Measurements from ENCODE around the gene MEF2C. TPM values are rescaled to one million over a fixed set of nuclear protein-coding genes. Genes with fewer than 3 reads are reported as not detected.
A peak's percentile ranks its signal among the peaks of the same experiment; 100 is the strongest.

The MEF2C gene
- total RNA-seq, 4 donors from 2014 or later, result 17.3 to 58.0 (median 23.5) TPM

DNA sequence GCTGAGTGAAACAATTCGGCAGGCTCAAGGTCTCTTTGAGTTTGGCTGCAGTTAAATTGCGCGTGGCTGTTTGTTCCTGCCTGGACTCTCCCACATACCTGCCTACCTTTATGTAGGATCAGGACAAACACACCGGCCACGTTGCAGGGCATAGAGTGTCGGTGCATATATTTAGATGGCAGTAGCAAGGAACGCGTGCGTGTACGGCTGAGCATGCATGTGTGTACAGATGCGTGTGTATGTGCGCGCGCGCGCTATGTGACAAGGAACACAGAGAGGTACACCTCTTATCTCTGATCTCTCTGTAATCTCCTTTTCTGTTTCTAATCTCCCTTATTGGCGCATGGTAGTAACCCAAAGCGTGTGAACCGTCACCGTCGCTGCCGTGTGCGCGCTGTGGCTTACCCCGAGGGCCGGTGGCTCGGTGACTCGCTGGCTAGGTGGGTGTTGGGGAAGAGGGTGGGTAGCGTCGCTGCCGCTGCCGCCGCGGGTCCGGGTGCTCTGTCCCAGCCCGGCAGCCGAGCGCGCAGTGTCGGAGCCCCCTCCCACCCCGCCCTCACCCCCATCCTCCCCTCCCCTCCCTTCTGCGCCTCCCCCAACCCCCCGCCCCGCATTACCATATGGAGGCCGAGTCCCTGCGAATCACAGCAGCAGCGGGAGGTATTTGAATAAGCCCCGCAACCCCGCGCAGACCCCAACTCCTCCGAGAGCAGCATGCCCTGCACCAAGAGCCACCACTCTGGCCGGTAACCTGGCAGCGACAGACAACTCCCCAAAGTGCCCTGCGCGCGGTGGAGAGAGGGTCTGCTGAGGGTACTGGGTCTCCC, 204.8 kb downstream of the MEF2C start:
- no peak for DNase-seq
- in situ Hi-C loops (cut with MboI; ENCODE audit: low pct_ligation_motif_present in 1 of 4, low pct_unique_long_range_greater_than_20kb in 1 of 4, low sequenced_read_pairs in 3 of 4), result loop anchor here in 1 of 4 donors (25.0 kb wide), 1 partner anchor 1266 kb away; the partner anchor contains the start of gene CCNH
- intact Hi-C loops (cut with DNase I; ENCODE audit: low total_unique reads), result no loop called here
- no peaks in the 10 kb centered on the region for H3K36me3 ChIP-seq
- H3K9me3 ChIP-seq, result no peaks in the 10 kb centered on the region
- no peak overlapping the region for H3K27ac ChIP-seq
- H3K27me3 ChIP-seq, result peaks cover 98% of the 10 kb centered on the region
- TF ChIP-seq, protein P1, sequence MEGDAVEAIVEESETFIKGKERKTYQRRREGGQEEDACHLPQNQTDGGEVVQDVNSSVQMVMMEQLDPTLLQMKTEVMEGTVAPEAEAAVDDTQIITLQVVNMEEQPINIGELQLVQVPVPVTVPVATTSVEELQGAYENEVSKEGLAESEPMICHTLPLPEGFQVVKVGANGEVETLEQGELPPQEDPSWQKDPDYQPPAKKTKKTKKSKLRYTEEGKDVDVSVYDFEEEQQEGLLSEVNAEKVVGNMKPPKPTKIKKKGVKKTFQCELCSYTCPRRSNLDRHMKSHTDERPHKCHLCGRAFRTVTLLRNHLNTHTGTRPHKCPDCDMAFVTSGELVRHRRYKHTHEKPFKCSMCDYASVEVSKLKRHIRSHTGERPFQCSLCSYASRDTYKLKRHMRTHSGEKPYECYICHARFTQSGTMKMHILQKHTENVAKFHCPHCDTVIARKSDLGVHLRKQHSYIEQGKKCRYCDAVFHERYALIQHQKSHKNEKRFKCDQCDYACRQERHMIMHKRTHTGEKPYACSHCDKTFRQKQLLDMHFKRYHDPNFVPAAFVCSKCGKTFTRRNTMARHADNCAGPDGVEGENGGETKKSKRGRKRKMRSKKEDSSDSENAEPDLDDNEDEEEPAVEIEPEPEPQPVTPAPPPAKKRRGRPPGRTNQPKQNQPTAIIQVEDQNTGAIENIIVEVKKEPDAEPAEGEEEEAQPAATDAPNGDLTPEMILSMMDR (IDR thresholded peaks at IDR 0.05), result no peak
- no peak for TF ChIP-seq POLR2AphosphoS5 (IDR thresholded peaks at IDR 0.05)
- no peak for TF ChIP-seq POLR2A (IDR thresholded peaks at IDR 0.05)
- no peak for TF ChIP-seq EP300 (IDR thresholded peaks at IDR 0.05; ENCODE audit: low read depth)
- H3K4me1 ChIP-seq, result peaks cover 8 to 34% (median 31%) of the 10 kb centered on the region in 4 donors
- 0 to 23% methylated on average over 3 to 40 of the region's 56 CpGs for WGBS, 2 donors (ENCODE audit: low coverage in 1 of 2)
- H3K4me3 ChIP-seq, result no peak overlapping the region

DNA sequence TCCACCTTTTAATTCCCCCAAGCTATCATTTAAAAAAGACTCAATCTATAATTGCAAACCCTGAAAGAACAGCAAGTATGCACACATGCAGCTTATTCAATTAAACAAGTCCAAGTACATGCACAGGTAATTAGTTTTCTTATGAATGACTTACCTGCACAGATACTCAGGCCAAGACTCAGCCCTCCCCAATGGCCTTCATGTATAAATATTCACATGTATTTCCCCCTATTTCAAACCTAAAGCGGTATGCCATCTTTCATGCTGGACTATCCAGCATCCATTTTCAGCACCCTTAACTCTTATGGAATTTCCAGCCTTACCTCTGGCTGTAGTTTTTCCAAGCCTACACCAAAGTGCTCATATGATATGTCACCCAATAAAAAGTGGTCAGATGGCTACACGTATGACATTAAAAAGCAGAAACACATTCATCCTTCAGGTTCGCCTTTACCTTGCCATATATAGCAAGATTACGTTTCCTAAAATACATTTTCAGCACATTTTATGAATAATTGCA, 205.5 kb downstream of the MEF2C start:
- intact Hi-C loops (cut with DNase I; ENCODE audit: low total_unique reads) (no loop called here), in situ Hi-C loops (cut with MboI; ENCODE audit: low pct_ligation_motif_present in 1 of 4, low pct_unique_long_range_greater_than_20kb in 1 of 4, low sequenced_read_pairs in 3 of 4) (loop anchor here in 1 of 4 donors (25.0 kb wide), 1 partner anchor 1265 kb away; the partner anchor contains the start of gene CCNH)

DNA sequence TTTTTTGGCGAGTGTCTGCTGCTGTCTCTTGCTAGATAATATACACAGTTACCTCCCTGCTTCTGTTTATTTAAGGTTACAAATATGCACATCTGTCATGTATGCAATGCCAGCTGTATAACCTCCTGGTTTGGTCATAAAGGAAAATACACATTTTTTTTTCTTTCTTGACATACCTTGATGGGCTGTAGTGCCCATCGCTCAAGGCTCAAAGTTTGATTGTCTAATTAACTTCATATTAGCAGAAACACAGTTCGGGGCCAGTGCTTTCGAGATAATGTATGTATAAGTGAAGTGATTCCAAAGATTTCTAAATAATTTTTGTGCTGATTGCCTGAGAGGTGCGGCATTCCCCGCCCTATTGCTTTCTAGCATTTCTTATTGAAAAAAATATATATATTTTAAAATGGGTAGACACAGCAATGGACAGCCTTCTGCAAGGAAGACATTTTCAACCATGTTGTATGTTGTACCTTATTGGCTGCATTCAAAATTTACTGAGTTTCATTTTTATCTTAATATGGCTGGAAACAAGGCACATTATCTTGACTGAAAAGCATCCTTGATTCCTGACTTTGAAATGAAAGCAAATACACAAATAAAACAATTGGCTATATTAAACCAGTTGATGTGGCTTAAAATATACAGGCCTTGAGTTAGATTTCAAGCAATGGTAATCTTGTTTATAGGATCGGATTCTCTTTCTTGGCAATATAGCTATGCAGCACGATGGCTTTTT, 206.2 kb downstream of the MEF2C start:
- 29 to 31% methylated on average over 8 of the region's 8 CpGs for WGBS, 2 donors (ENCODE audit: low coverage in 1 of 2)
- peaks cover 98% of the 10 kb centered on the region for H3K27me3 ChIP-seq
- no peaks in the 10 kb centered on the region for H3K36me3 ChIP-seq
- H3K4me1 ChIP-seq, result peaks cover 8 to 34% (median 31%) of the 10 kb centered on the region in 4 donors
- intact Hi-C loops (cut with DNase I; ENCODE audit: low total_unique reads), result no loop called here
- H3K4me3 ChIP-seq, result no peak overlapping the region
- H3K27ac ChIP-seq, result no peak overlapping the region
- DNase-seq, result no peak
- in situ Hi-C loops (cut with MboI; ENCODE audit: low pct_ligation_motif_present in 1 of 4, low pct_unique_long_range_greater_than_20kb in 1 of 4, low sequenced_read_pairs in 3 of 4), result loop anchor here in 1 of 4 donors (25.0 kb wide), 1 partner anchor 1265 kb away; the partner anchor contains the start of gene CCNH
- no peaks in the 10 kb centered on the region for H3K9me3 ChIP-seq
- no peak for TF ChIP-seq POLR2A (IDR thresholded peaks at IDR 0.05)

More for the DNA sequence above, 205.5 kb downstream of the MEF2C start:
- Histone ChIP-seq H3K4me1 (peaks cover 8 to 34% (median 31%) of the 10 kb centered on the region in 4 donors), H3K36me3 (no peaks in the 10 kb centered on the region), H3K9me3 (no peaks in the 10 kb centered on the region), H3K27ac (no peak overlapping the region), H3K4me3 (no peak overlapping the region), H3K27me3 (peaks cover 98% of the 10 kb centered on the region)
- TF ChIP-seq, protein P1 (IDR thresholded peaks at IDR 0.05), result no peak
- no peak for TF ChIP-seq POLR2AphosphoS5 (IDR thresholded peaks at IDR 0.05)
- no peak for TF ChIP-seq POLR2A (IDR thresholded peaks at IDR 0.05)
- no peak for TF ChIP-seq EP300 (IDR thresholded peaks at IDR 0.05; ENCODE audit: low read depth)
- DNase-seq, result no peak
- WGBS, 2 donors (ENCODE audit: low coverage in 1 of 2), result 22 to 32% methylated on average over 3 to 4 of the region's 4 CpGs

DNA sequence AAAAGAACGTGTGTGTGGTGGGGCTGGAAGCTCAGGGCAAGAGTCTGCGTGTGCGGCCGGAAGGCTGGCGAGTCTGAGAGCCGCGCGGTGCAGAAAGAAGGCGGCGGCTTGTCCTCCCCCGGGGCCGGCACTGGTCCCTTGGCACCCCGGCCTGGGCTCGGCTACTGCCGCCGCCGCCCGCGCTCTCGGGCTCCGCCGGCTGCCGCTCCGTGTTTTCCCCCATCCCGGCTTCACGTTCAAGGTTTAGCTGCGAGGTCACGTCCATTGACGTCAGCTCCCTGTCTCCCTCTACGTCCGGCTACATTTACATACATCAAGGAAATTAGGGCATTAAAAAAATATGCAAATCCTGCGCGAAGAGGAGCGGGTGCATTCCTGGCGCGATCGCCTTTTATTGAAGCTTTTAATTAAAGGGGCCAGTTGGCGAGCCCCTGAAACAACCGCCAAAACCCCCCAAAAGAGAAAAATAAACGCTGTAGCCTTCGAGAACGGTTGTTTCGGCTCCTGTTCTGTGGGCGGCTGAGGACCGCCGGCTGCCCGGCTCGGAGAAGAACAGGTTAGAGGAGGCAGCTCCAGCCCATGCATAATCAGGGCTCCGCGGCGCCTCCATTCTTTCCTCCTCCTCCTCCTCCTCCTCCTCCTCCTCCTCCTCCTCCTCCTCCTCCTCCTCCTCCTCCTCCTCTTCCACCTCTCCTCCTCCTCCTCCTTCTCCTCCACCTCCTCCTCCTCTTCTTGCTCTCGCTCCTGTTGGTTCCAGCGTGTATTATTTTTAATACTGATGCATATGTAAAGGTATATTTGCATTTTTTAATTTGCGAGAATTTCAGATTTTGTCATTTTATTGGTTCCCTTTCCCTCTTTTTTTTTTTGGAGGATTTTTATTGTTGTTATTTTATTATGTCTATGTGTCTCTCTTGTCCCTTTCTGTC, 207.0 kb downstream of the MEF2C start:
- DNase-seq, result peak; percentile 59
- WGBS, 2 donors (ENCODE audit: low coverage in 1 of 2), result 1 to 2% methylated on average over 23 to 54 of the region's 54 CpGs
- peak overlapping the region in 2 of 4 donors; percentile 14 to 41 for H3K27ac ChIP-seq
- H3K36me3 ChIP-seq, result no peaks in the 10 kb centered on the region
- peak overlapping the region; percentile 1 to 55 (median 30) for H3K4me3 ChIP-seq
- in situ Hi-C loops (cut with MboI; ENCODE audit: low pct_ligation_motif_present in 1 of 4, low pct_unique_long_range_greater_than_20kb in 1 of 4, low sequenced_read_pairs in 3 of 4), result loop anchor here in 1 of 4 donors (25.0 kb wide), 1 partner anchor 1264 kb away; the partner anchor contains the start of gene CCNH
- H3K4me1 ChIP-seq, result peaks cover 8 to 34% (median 31%) of the 10 kb centered on the region in 4 donors
- intact Hi-C loops (cut with DNase I; ENCODE audit: low total_unique reads), result no loop called here
- TF ChIP-seq POLR2AphosphoS5 (IDR thresholded peaks at IDR 0.05) (peak in 1 of 3 donors; percentile 34), EP300 (IDR thresholded peaks at IDR 0.05; ENCODE audit: low read depth) (no peak), POLR2A (IDR thresholded peaks at IDR 0.05) (no peak)
- TF ChIP-seq, protein P1 (IDR thresholded peaks at IDR 0.05), result no peak
- peaks cover 98% of the 10 kb centered on the region for H3K27me3 ChIP-seq
- H3K9me3 ChIP-seq, result no peaks in the 10 kb centered on the region
